Measurements from ENCODE around the gene SLIT3.

SLIT3 gene

GRCh38 chr5:169103586-169104181 is 197.3 kb downstream of the SLIT3 start:
- DNase-seq (ENCODE audit: low read depth) = no peak

DNA sequence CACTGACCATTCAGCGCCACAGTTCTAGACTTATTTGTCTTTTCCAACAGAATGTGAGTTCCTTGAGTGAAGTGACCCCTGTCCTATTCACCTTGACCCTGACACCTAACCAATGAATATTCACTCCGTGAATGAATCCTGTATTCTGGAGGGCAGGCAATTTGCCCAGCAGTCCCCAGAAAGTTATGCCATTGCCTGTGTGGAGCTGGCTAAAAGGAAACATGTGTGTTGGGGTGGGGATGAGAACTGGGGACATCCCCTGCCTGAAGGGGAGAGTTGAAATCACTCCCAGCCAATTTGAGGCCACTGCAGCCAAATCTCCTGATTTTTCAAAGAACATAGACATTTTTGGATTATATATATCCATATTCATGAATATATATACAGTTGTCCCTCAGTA is 199.0 kb downstream of the SLIT3 start:
- DNase-seq (ENCODE audit: low read depth) = no peak

DNA sequence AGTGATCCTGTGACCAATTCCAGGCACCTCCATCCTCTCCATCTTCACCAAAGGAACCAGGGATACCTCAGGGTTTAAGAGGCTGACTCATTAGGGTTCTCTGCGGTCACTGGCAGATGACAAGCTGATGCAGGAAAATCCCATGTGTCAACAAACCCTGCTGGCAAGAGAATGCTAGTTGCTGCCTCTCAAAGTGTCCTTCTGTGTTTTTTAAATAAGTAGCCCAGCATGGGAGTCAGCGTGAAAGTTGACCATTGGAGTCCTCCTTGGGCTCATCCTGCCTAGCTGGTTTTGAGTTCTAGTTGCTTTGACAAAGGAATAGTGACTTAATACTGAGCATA is 200.2 kb downstream of the SLIT3 start:
- DNase-seq (ENCODE audit: low read depth) = no peak

DNA sequence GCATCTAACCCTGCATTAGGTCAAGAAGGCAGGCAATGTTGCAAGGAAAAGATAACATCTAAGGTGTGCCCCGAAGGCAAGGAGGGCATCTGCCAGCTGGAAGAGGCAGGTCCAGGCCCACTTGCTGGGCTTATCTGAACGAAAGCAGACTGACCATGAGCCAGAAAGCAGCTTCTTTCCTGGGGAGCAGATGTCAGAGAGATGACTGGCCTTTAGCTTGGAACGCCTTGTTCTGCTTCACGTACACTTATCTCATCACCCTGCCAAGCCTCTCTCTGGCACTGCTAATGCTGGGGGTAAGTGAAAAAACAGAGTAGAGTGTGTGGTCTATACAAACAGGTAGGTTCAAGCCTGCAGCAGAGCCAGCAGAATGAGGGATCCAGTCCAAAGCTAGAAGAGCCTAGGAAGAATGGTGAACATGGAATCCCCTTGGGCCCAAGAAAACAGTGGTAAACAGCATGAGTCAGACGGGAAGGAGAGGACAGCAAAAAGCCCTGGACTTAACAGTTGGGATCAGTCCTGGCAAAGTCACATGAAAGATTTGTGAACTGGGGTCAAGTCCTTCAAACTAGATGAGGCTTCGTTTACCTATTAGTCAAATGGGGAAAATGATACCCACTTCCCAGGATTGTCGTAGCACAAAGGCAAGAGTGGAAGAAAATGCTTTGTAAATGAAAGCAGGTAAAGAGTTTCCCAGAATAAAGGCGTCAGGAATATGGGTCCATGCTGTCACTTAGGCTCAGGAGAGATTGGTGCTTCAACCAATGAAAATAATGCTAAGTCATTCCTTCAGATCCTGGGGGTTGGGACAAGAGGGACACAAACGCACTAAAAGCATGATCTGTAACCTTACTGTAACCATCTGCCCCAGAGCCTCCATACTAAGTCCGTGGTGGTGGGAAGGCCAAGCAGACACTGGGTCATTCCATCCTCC is 200.9 kb downstream of the SLIT3 start:
- DNase-seq (ENCODE audit: low read depth) = no peak

DNA sequence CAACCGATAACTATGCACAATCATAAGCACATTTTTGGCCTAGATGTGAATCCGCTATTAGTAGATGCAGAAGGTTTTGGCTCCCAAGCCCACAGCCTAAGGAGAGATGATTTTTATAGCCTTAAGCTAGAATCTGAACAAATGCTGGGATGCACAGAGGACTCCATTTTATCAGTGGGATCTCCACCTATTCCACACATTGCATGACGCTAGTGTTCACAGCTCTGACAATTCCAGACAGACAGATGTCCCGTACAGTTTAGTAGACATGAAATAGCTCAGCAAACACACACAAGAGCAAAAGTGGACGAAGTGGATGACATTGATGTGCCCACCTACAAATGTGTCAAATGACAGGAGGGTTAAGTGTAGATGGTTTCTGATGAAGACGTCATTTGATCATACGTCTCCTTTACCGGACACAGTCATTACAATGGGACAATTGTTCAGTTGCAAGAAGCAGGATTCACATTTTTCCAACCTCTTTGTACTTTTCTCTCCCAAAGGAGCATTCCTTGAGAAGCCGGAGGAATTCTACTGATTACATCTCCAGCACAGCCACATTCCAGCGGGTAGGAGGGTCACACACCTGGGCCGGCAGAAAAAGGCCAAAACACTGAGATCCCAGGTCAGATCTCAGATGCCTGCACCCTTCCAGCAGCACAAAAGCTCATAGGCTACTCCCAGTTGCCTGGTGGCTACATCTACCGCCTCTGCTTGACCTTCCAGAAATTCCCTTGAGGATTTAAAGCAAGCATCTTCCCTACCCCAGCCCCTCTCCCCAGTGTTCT is 202.4 kb downstream of the SLIT3 start:
- DNase-seq (ENCODE audit: low read depth) = no peak

- no peak for DNase-seq (ENCODE audit: low read depth)
Observed at GRCh38 chr5:169097374-169098326, 203.3 kb downstream of the SLIT3 start.

- DNase-seq (ENCODE audit: low read depth) = no peak
Observed at GRCh38 chr5:169095976-169096375, 205.0 kb downstream of the SLIT3 start.

DNA sequence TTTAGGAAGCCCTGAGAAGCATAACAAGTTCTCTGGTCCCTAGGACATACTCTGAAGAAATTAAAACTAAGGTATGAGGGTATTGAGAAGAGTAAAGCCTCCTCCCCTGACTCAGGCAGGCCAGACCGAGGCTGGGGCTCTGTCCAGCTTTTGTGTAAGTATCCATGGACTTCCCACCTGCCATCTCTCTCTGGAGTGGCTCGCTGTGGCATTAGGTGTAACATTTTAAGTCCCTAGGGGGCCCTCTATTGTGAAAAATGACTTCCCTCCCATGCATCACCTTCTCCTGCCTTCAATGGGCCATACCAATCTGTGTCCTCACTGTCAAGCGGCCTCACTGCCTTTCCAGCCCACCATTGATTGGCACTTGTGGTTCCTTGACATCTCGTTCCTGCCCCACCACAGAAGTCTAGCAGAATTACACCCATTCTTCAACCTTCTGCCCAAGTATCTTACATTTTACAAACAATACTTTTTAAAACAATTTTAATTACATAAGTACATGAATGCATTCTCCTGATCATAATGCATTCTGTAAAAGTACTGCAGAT is 205.5 kb downstream of the SLIT3 start:
- DNase-seq (ENCODE audit: low read depth) = no peak

DNA sequence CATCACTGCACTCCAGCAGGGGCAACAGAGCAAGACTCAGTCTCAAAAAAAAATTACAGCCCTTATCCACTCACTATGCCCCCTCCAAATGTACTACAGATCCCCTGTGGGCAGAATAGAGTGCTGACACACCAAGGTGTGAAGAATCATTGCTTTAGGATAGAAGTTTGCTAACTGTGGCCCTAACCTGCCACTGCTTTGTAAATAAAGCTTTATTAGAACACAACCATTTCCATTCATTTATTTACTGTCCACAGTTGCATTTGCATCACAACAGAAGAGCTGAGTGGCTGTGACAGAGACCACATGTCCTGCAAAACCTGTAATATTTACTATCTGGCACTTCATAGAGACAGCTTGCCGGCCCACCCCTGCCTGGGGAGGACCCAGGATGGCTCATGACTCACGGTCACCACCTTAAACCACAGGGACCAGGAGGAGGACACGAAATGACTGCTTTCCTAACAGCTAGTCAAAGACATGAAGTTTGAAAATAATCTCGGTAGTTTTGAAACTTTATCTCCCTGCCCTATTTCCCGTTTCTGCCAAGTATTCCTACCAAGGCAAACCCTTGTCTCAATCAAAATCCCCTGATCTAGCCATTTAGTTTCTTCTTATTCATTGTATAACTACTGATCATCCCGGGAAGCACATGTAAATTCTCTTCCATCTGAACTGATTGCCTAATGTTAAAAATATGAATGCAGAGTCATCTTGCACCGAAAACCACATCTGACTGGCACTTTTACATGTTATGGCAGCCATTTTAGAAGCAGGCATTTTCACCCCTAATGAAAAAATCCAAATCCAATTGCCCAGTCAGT is 206.1 kb downstream of the SLIT3 start:
- DNase-seq (ENCODE audit: low read depth) = no peak

GRCh38 chr5:169091396-169091980 is 209.5 kb downstream of the SLIT3 start:
- DNase-seq (ENCODE audit: low read depth) = no peak

- no peak for DNase-seq (ENCODE audit: low read depth)
Observed at GRCh38 chr5:169089343-169089742, 211.6 kb downstream of the SLIT3 start.

DNA sequence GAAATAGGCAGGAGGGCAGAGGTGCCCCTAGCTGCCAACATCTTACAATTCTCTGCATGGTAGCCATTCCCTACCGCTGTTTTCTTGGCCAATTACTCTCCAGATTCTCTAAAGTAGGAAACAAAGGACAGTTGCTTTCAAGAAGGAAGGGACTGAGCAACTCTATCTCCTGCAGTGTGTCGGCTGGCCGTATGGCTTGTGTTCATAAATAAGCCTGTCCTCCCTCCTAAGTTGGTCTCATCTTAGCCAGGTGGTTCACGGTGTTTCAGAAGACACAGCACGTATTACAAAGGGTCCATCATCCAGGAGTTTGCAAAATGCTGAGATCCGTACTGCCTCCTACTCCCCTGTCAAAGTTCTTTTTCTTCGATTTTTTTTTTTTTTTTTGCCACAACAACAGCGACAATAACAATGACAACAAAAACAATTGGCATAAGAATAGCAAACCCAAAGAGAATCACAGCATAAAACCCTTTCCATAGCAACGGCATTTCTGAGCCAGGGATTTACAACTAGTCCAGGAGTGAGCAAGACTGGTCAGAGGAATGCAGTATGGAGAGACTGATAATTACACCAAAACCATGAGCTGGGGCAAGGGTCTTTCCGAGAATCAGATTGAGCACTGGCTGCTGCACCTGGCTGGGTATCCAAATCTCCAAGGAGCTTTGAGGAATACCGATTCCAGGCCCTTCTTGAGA is 212.8 kb downstream of the SLIT3 start:
- DNase-seq (ENCODE audit: low read depth) = no peak

GRCh38 chr5:169085636-169086035 is 215.3 kb downstream of the SLIT3 start:
- DNase-seq (ENCODE audit: low read depth) = no peak

DNA sequence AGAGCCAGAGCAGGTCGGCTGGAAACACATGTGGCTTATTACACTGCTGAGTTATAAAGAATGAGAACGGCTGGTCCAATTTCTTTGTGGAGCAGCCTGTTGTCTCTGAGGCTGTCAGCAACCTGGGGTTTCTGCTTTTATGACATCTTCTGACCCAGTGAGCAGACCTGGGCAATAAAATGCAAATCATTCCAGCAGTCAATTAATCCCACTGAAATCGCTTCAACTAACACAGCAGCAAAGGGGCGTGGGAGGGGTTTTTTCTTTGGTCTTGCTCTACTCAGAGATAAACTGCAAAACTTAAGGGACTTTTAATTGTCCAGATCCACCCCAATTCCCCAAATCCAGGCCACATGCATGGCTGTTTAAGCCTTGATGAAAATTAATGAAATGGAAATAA is 215.7 kb downstream of the SLIT3 start:
- no peak for DNase-seq (ENCODE audit: low read depth)

- no peak for DNase-seq (ENCODE audit: low read depth)
Observed at GRCh38 chr5:169084775-169085174, 216.2 kb downstream of the SLIT3 start.

- DNase-seq (ENCODE audit: low read depth) = no peak
Observed at GRCh38 chr5:169083394-169084018, 217.4 kb downstream of the SLIT3 start.

GRCh38 chr5:169081000-169081724 is 219.8 kb downstream of the SLIT3 start:
- no peak for DNase-seq (ENCODE audit: low read depth)

GRCh38 chr5:169080448-169080911 is 220.5 kb downstream of the SLIT3 start:
- no peak for DNase-seq (ENCODE audit: low read depth)
